Measurements from ENCODE around the gene GM2A.
"Not testable (repeated sequence)": the region's sequence is repeated elsewhere in the genome, so short reads cannot be mapped to it uniquely, and the experiment has no call there.

Gene GM2A

GRCh38 chr5:151295138-151295537 lies 42.2 kb downstream of the GM2A start:
- no peak for DNase-seq

GRCh38 chr5:151295791-151296477 lies 42.9 kb downstream of the GM2A start:
- DNase-seq, result no peak

DNA sequence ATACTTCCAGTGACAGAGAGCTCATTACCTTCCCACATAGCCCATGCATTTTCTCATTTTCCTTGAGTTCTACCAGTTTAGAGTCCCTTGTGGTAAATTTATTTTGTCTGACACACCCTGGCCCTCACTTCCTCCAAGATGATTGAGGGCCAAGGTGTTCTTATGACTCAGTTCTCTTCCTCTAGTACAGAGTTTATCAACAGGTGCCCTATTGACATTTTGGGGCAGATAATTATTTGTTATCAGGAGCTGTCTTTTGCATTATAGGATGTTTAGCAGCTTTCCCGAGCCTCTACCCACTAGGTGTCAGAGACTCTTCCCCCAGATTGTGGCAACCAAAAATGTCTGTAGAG lies 43.5 kb downstream of the GM2A start:
- DNase-seq, result no peak

DNA sequence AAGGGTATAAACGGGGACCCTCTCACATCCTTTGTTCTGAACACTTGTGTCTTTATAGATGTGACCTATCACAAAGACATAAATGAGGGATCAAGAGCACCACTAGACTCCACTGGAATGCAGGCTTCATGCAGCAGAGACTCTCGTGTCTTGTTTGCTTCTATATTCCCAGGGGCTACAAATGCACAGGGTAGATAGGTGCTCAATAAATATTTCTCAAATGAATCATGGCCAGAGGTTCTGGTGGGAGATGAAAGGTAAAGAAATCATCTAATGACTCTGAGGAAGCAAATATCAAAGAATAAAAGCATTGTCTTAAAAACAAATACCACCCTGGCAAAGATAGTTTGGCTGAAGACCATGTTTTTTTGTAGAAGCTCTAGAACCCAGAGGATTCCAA lies 44.0 kb downstream of the GM2A start:
- no peak for DNase-seq

- no peak for DNase-seq
Observed at GRCh38 chr5:151298063-151298855, 45.3 kb downstream of the GM2A start.

DNA sequence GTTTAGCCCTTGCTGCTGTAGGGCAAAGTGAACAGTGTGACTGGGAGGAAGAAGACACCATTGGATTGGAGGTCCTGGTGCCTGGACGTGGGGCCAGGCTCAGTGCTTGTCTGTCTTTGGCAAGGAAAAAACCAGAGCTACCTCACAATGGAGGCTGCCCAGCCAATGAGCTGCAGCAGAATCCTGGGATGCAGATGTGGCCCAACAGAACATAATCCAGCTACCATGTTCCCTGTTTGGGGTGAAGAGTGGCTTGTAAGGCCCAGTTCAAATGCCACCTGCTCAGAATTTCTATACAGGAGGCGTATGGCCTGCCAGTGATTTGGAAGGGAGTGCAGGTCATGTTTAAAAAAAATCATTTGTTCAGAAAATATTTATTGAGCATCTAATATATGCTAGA lies 50.7 kb downstream of the GM2A start, which contains the start of gene SLC36A3:
Gene SLC36A3, minus strand, starts transcription at position 101 of the 400 bp plus-strand sequence. CDS start 412 bp downstream, outside the sequence.
- no peak for DNase-seq

DNA sequence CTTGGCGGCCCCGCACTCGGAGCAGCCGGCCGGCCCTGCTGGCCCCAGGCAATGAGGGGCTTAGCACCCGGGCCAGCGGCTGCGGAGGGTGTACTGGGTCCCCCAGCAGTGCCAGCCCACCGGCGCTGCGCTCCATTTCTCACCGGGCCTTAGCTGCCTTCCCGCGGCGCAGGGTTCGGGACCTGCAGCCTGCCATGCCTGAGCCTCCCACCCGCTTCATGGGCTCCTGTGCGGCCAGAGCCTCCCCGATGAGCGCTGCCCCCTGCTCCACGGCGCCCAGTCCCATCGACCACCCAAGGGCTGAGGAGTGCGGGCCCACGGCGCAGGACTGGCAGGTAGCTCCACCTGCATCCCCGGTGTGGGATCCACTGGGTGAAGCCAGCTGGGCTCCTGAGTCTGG lies 56.3 kb downstream of the GM2A start:
- not testable (repeated sequence) for DNase-seq

GRCh38 chr5:151309821-151310220 lies 56.8 kb downstream of the GM2A start:
- DNase-seq, result not testable (repeated sequence)

DNA sequence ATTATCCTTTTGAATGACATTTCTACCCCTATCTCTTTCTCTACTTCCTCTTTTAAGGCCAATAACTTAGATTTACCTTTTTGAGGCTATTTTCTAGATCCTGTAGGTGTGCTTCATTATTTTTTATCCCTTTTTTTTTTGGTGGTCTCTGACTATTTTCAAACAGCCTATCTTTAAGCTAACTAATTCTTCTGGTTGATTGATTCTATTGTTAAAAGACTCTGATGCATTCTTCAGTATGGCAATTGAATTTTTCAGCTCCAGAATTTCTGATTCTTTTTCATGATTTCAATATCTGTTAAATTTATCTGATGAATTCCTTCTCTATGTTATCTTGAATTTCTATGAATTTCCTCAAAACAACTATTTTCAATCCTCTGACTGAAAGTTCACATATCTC lies 57.9 kb downstream of the GM2A start:
- no peak for DNase-seq

DNA sequence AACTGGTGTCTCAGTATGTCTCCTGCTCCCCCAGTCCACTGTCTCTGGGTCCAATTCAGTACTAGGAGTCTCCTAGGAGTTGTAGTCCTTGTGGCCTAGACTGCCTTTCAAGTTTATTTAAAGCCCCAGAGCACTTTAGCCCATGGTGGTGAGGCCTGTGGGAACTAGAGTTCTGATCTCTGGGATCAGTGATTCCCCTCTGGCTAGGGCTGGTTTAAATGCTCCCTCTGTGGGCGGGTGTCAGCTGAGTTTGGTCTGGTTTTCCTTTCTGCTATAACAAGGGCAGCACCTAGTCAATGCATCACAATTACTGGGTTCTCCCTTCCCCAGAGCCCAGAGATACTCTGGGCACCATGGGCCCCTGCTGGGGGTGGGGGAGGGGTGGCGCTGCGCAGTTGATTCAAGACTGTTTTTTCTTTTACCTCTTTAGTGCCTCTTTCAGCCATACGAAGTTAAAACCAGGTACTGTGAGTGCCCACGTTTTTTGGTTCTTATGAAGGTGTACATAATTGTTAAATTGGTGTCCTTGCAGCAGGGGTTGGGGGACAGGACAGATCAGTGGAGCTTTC lies 59.9 kb downstream of the GM2A start:
- no peak for DNase-seq

GRCh38 chr5:151313357-151313756 lies 60.4 kb downstream of the GM2A start:
- no peak for DNase-seq

DNA sequence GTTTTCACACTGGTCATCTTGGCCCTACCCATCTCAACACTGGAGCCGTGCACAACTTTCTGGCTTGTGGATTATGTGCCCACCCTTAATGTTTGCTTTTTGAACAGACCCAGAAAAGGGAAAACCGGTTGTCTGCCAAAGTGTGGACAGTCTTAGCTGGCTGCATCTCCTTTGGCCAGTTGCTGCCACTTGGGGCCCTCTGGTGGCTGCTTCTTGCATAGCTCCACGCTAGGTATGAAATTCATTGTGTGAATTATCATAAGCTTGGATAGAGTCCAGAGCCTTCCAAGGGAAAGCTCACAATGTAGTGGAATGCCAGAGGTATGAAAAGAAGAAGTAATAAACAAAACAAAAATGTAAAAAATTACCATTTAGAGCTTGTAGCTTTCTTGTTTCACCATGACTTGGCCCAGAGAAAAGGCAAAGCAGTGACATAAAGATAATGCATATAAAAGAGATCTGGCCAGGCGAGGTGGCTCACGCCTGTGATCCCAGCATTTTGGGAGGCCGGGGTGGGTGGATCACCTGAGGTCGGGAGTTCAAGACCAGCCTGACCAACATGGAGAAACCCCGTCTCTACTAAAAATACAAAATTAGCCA lies 63.1 kb downstream of the GM2A start:
- DNase-seq, result peak; percentile 33

- no peak for DNase-seq
Observed at GRCh38 chr5:151317871-151318270, 64.9 kb downstream of the GM2A start.

- no peak for DNase-seq
Observed at GRCh38 chr5:151318850-151319732, 66.1 kb downstream of the GM2A start.
